H9 (cell line): ENCODE data around the gene SMIM36. TPM values are rescaled to one million over a fixed set of nuclear protein-coding genes. Genes with fewer than 3 reads are reported as not detected.

Experiments used
- DNase-seq: peaks from one replicate; pipeline ENCODE4 v3.0.0-alpha.2; 2017
- H2AFZ ChIP-seq: one replicate; pipeline ENCODE4 v1.6.1; 2013; ENCODE audit warnings: mild to moderate bottlenecking, low read length, control low read depth, moderate library complexity
- H2AK5ac ChIP-seq: 2 replicates; pipeline ENCODE4 v1.6.1; 2013; ENCODE audit warnings: low read length, control low read depth, mixed read lengths; ENCODE audit not compliant: insufficient read length
- H2BK120ac ChIP-seq: one replicate; pipeline ENCODE4 v1.6.1; 2013; ENCODE audit warnings: low read depth, mild to moderate bottlenecking, low read length, control low read depth, inconsistent platforms; ENCODE audit not compliant: poor library complexity, severe bottlenecking
- H2BK12ac ChIP-seq: 2 replicates; pipeline ENCODE4 v1.6.1; 2013; ENCODE audit warnings: low read length, control low read depth, mixed read lengths, low read depth; ENCODE audit not compliant: insufficient read length
- H2BK15ac ChIP-seq: 2 replicates; pipeline ENCODE4 v1.6.1; 2013; ENCODE audit warnings: low read depth, low read length, control low read depth
- H2BK20ac ChIP-seq: one replicate; pipeline ENCODE4 v1.6.1; 2013; ENCODE audit warnings: low read depth, mild to moderate bottlenecking, low read length, control low read depth, inconsistent platforms; ENCODE audit not compliant: poor library complexity, severe bottlenecking
- H2BK5ac ChIP-seq: 2 replicates; pipeline ENCODE4 v1.6.1; 2013; ENCODE audit warnings: low read length, control low read depth, mixed read lengths; ENCODE audit not compliant: insufficient read length
- H3K14ac ChIP-seq: 2 replicates; pipeline ENCODE4 v1.6.1; 2013; ENCODE audit warnings: low read length, control low read depth; ENCODE audit not compliant: insufficient read depth
- H3K18ac ChIP-seq: 2 replicates; pipeline ENCODE4 v1.6.1; 2013; ENCODE audit warnings: low read depth, mild to moderate bottlenecking, mixed read lengths, low read length, control low read depth; ENCODE audit not compliant: insufficient read length
- H3K23ac ChIP-seq: 2 replicates; pipeline ENCODE4 v1.6.1; 2013; ENCODE audit warnings: low read length, control low read depth, mixed read lengths, low read depth; ENCODE audit not compliant: insufficient read length
- H3K23me2 ChIP-seq: 2 replicates; pipeline ENCODE4 v1.6.1; 2013; ENCODE audit warnings: low read depth, mild to moderate bottlenecking, mixed read lengths, low read length, control low read depth; ENCODE audit not compliant: insufficient read length, poor library complexity, severe bottlenecking
- H3K27ac ChIP-seq: 2 replicates; pipeline ENCODE4 v1.5.1; 2013; ENCODE audit warnings: low read length, control low read depth, mixed read lengths, low read depth; ENCODE audit not compliant: insufficient read length
- H3K27me3 ChIP-seq: 2 replicates; pipeline ENCODE4 v1.6.1; 2013; ENCODE audit warnings: low read length, control low read depth, inconsistent platforms; ENCODE audit not compliant: insufficient read depth
- H3K4ac ChIP-seq: 2 replicates; pipeline ENCODE4 v1.6.1; 2013; ENCODE audit warnings: low read depth, mild to moderate bottlenecking, control low read depth, inconsistent platforms, low read length, moderate library complexity
- H3K4me1 ChIP-seq: 2 replicates; pipeline ENCODE4 v1.6.1; 2013; ENCODE audit warnings: low read length, control low read depth, inconsistent platforms; ENCODE audit not compliant: insufficient read depth
- H3K4me2 ChIP-seq: 2 replicates; pipeline ENCODE4 v1.6.1; 2013; ENCODE audit warnings: low read length, control low read depth, mixed read lengths; ENCODE audit not compliant: insufficient read length, insufficient read depth
- H3K56ac ChIP-seq: 2 replicates; pipeline ENCODE4 v1.6.1; 2013; ENCODE audit warnings: low read depth, mild to moderate bottlenecking, mixed read lengths, low read length, control low read depth; ENCODE audit not compliant: insufficient read length
- H3K79me1 ChIP-seq: 2 replicates; pipeline ENCODE4 v1.6.1; 2013; ENCODE audit warnings: low read depth, mild to moderate bottlenecking, moderate library complexity, low read length, control low read depth, inconsistent platforms; ENCODE audit not compliant: insufficient read depth, poor library complexity, severe bottlenecking
- H3K79me2 ChIP-seq: 2 replicates; pipeline ENCODE4 v1.6.1; 2013; ENCODE audit warnings: low read length, control low read depth, inconsistent platforms; ENCODE audit not compliant: insufficient read depth
- H3K9ac ChIP-seq: 2 replicates; pipeline ENCODE4 v1.6.1; 2013; ENCODE audit warnings: low read length, control low read depth, mixed read lengths; ENCODE audit not compliant: insufficient read length; ENCODE audit errors: extremely low read depth
- H3K9me3 ChIP-seq: one replicate; pipeline ENCODE4 v1.6.1; 2013; ENCODE audit warnings: low read depth, low read length, inconsistent platforms; ENCODE audit not compliant: control insufficient read depth
- H3T11ph ChIP-seq: one replicate; pipeline ENCODE4 v1.6.1; 2013; ENCODE audit warnings: mild to moderate bottlenecking, low read length, control low read depth, inconsistent platforms
- H4K20me1 ChIP-seq: one replicate; pipeline ENCODE4 v1.6.1; 2013; ENCODE audit not compliant: control insufficient read depth, insufficient read length, insufficient read depth
- H4K5ac ChIP-seq: 2 replicates; pipeline ENCODE4 v1.6.1; 2013; ENCODE audit warnings: low read depth, mild to moderate bottlenecking, mixed read lengths, low read length, control low read depth; ENCODE audit not compliant: insufficient read length
- H4K8ac ChIP-seq: replicated peaks from 2 replicates; pipeline ENCODE4 v1.6.1; 2013; ENCODE audit warnings: low read length, control low read depth, mixed read lengths, low read depth; ENCODE audit not compliant: insufficient read length
- H4K91ac ChIP-seq: 2 replicates; pipeline ENCODE4 v1.6.1; 2013; ENCODE audit warnings: low read depth, mild to moderate bottlenecking, moderate library complexity, mixed read lengths, low read length, control low read depth; ENCODE audit not compliant: insufficient read length
- H3K27ac Mint-ChIP-seq, 3 experiments: 2 replicates in 2 of 3; 3 replicates in 1 of 3; pipeline ENCODE4 v1.8.0; 2020 to 2021; ENCODE audit warnings: mixed read lengths in 3 of 3, mild to moderate bottlenecking in 1 of 3, moderate library complexity in 1 of 3
- H3K27me3 Mint-ChIP-seq: 2 replicates; pipeline ENCODE4 v1.8.0; 2021; ENCODE audit warnings: low read depth, mild to moderate bottlenecking, moderate library complexity, mixed read lengths
- H3K36me3 Mint-ChIP-seq, 3 experiments: 2 replicates in 2 of 3; 3 replicates in 1 of 3; pipeline ENCODE4 v1.8.0; 2020 to 2021; ENCODE audit warnings: low read depth in 3 of 3, mixed read lengths in 3 of 3; ENCODE audit not compliant: insufficient read depth in 1 of 3
- H3K4me1 Mint-ChIP-seq, 2 experiments: 2 replicates each; pipeline ENCODE4 v1.8.0; 2020; ENCODE audit warnings: mixed read lengths in 2 of 2
- H3K4me3 Mint-ChIP-seq, 2 experiments: 2 replicates in 1 of 2; 3 replicates in 1 of 2; pipeline ENCODE4 v1.8.0; 2020 to 2021; ENCODE audit warnings: mild to moderate bottlenecking in 2 of 2, mixed read lengths in 2 of 2, moderate library complexity in 1 of 2
- H3K9me3 Mint-ChIP-seq, 2 experiments: 2 replicates in 1 of 2; 3 replicates in 1 of 2; pipeline ENCODE4 v1.8.0; 2020; ENCODE audit warnings: mild to moderate bottlenecking in 2 of 2, mixed read lengths in 2 of 2, moderate library complexity in 1 of 2
- WGBS: extraction: QIAGEN DNeasy Blood & Tissue Kit; methylation state at CpG from one replicate; pipeline ENCODE4 v1.1.7; 2013; ENCODE audit warnings: missing lambda C conversion rate, low lambda C conversion rate, mixed read lengths; ENCODE audit not compliant: insufficient read length; ENCODE audit errors: extremely low coverage; 5-methylcytosine and 5-hydroxymethylcytosine counted together
- total RNA-seq: library from RNA; stranded (reverse); gene quantifications from 2 replicates; pipeline ENCODE4 v1.2.1, GENCODE V29; 2021
- TF ChIP-seq, protein P1 (sequence below): fragments of 200-600 bp; sonication (generic); conservative IDR thresholded peaks from 3 replicates; pipeline ENCODE4 v1.8.0; 2021; ENCODE audit warnings: antibody characterized with exemption, mild to moderate bottlenecking

SMIM36 gene
- total RNA-seq, 1 experiment from 2014 or later: not detected

DNA sequence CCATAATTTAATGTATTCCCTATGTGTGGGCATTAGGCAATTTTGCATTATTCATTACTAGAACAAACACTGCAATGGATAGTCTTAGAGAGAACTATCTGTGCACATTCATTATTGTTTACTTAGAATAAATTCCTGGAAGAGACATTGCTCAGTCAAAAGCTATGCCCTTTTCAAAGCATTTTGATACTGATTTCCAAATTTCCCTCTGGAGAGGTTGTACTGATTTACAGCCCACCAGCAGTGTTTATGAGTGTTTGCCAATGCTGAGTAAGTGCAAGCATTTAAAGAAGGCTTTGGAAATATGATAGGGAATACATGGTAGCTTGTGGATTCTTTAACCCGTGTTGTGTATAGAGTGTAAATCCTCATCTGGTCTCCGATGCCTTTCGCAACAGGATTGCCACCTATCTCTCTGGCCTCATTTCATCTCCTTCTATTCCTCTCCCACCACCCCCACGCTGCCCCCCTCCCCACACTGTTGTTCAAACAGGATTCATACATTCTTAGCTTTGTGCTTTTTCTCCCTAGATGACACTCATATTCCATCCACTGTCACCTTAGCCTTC lies 56.3 kb downstream of the SMIM36 start:
- Histone ChIP-seq H3K56ac (no peak overlapping the region), H3K9me3 (no peaks in the 10 kb centered on the region), H2BK15ac (no peak overlapping the region), H3K27ac (no peak overlapping the region), H3K18ac (no peak overlapping the region), H3T11ph (no peak overlapping the region), H2AFZ (no peak overlapping the region), H4K91ac (no peak overlapping the region), H4K5ac (no peak overlapping the region), H3K4me2 (no peak overlapping the region), H4K20me1 (no peaks in the 10 kb centered on the region), H3K4ac (no peak overlapping the region), H2BK20ac (no peak overlapping the region), H2BK5ac (no peak overlapping the region), H2AK5ac (no peak overlapping the region), H3K4me1 (peaks cover 3% of the 10 kb centered on the region), H2BK12ac (no peak overlapping the region), H3K27me3 (no peaks in the 10 kb centered on the region), H3K79me2 (no peaks in the 10 kb centered on the region), H4K8ac (no peak overlapping the region), H2BK120ac (no peak overlapping the region), H3K23ac (no peak overlapping the region), H3K23me2 (no peaks in the 10 kb centered on the region), H3K14ac (no peak overlapping the region), H3K79me1 (no peaks in the 10 kb centered on the region), H3K9ac (no peak overlapping the region)
- Mint-ChIP-seq H3K4me3 (no peak overlapping the region; a peak in 1 of 5 replicates), H3K4me1 (peaks cover 28 to 34% of the 10 kb centered on the region in 2 experiments), H3K36me3 (peaks cover 0 to 3% (median 2%) of the 10 kb centered on the region in 3 experiments; a peak in 1 of 7 replicates), H3K27ac (peak overlapping the region in 1 of 3 experiments; percentile 93; a peak in 1 of 7 replicates), H3K27me3 (no peaks in the 10 kb centered on the region), H3K9me3 (peaks cover 0 to 1% of the 10 kb centered on the region in 2 experiments; a peak in 2 of 5 replicates)
- DNase-seq: no peak
- no CpG with 5 or more reads among the region's 4 CpGs for WGBS
- TF ChIP-seq, protein P1, sequence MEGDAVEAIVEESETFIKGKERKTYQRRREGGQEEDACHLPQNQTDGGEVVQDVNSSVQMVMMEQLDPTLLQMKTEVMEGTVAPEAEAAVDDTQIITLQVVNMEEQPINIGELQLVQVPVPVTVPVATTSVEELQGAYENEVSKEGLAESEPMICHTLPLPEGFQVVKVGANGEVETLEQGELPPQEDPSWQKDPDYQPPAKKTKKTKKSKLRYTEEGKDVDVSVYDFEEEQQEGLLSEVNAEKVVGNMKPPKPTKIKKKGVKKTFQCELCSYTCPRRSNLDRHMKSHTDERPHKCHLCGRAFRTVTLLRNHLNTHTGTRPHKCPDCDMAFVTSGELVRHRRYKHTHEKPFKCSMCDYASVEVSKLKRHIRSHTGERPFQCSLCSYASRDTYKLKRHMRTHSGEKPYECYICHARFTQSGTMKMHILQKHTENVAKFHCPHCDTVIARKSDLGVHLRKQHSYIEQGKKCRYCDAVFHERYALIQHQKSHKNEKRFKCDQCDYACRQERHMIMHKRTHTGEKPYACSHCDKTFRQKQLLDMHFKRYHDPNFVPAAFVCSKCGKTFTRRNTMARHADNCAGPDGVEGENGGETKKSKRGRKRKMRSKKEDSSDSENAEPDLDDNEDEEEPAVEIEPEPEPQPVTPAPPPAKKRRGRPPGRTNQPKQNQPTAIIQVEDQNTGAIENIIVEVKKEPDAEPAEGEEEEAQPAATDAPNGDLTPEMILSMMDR: no peak
